Omental fat pad (tissue), 4 donors: ENCODE measurements around the gene SPIN3. TPM values are rescaled to one million over a fixed set of nuclear protein-coding genes. Genes with fewer than 3 reads are reported as not detected.
"Not testable (repeated sequence)": the region's sequence is repeated elsewhere in the genome, so short reads cannot be mapped to it uniquely, and the experiment has no call there.

Experiments
- ATAC-seq: fragments of 150-250 bp; one replicate; pipeline ENCODE4 v1.9.1; 2016; ENCODE audit warnings: mild to moderate bottlenecking, moderate library complexity; ENCODE audit not compliant: low FRiP score
- DNase-seq: peaks from one replicate; pipeline ENCODE4 v3.0.0-alpha.2; 2019; ENCODE audit warnings: low spot score
- CTCF ChIP-seq, 3 donors: fragments of 450-650 bp; IDR thresholded peaks; one replicate each; pipeline ENCODE4 v1.5.1; 2016 to 2017; ENCODE audit warnings: antibody characterized with exemption in 3 of 3, mild to moderate bottlenecking in 3 of 3, moderate library complexity in 2 of 3
- total RNA-seq, 4 donors: library from RNA; depleted of rRNA; stranded (reverse); fragments of >200 nt; gene quantifications; one replicate each; pipeline ENCODE4 v1.1.0, GENCODE V29; 2016

The SPIN3 gene
- total RNA-seq, 4 donors from 2014 or later = 7.4 to 15.1 (median 8.9) TPM

- no peak for DNase-seq
- ATAC-seq = no peak
- no peak for TF ChIP-seq CTCF (IDR thresholded peaks at IDR 0.05)
Observed at GRCh38 chrX:56975611-56976010, 19.7 kb downstream of the SPIN3 start.

GRCh38 chrX:56974408-56974807, 20.9 kb downstream of the SPIN3 start:
- DNase-seq = no peak
- TF ChIP-seq CTCF (IDR thresholded peaks at IDR 0.05) = no peak
- no peak for ATAC-seq

- no peak for DNase-seq
- ATAC-seq = no peak
- no peak for TF ChIP-seq CTCF (IDR thresholded peaks at IDR 0.05)
Observed at GRCh38 chrX:56969559-56969958, 25.8 kb downstream of the SPIN3 start.

GRCh38 chrX:56968980-56969379, 26.4 kb downstream of the SPIN3 start:
- no peak for ATAC-seq
- no peak for DNase-seq
- no peak for TF ChIP-seq CTCF (IDR thresholded peaks at IDR 0.05)

- no peak for DNase-seq
- no peak for TF ChIP-seq CTCF (IDR thresholded peaks at IDR 0.05)
- ATAC-seq = no peak
Observed at GRCh38 chrX:56963377-56963776, 32.0 kb downstream of the SPIN3 start.

GRCh38 chrX:56947699-56948098, 47.6 kb downstream of the SPIN3 start:
- ATAC-seq (no peak), DNase-seq (no peak)
- TF ChIP-seq CTCF (IDR thresholded peaks at IDR 0.05) = no peak

GRCh38 chrX:56946201-56946600, 49.1 kb downstream of the SPIN3 start:
- not testable (repeated sequence) for DNase-seq, ATAC-seq

- DNase-seq, ATAC-seq: not testable (repeated sequence)
Observed at GRCh38 chrX:56945226-56945625, 50.1 kb downstream of the SPIN3 start.
